Activated naive CD8-positive, alpha-beta T cell treated with anti-CD3 and anti-CD28 coated beads, Interleukin-2, amount 10 ng/mL, durations not matched to agents 7 days and 5 days (primary cell): ENCODE results near the gene SOX18. TPM values are rescaled to one million over a fixed set of nuclear protein-coding genes. Genes with fewer than 3 reads are reported as not detected.

ENCODE experiments used
- ATAC-seq: fragments of 150-1000 bp; cut with Tn5 transposase; one replicate; pipeline ENCODE4 v1.10.0; 2021; ENCODE audit warnings: low read depth, moderate library complexity
- POLR2A ChIA-PET: fragments of 350-600 bp; sonication (Branson Sonifier 250); formaldehyde crosslinking; loops from one replicate; lab custom pipeline; 2021; ENCODE audit warnings: antibody characterized with exemption; lab: Charles Lee
- DNase-seq: peaks from one replicate; pipeline ENCODE4 v3.0.0; 2021
- H3K27ac Mint-ChIP-seq: one replicate; pipeline ENCODE4 v1.8.0; 2022; ENCODE audit warnings: mild to moderate bottlenecking, mixed read lengths
- H3K27me3 Mint-ChIP-seq: one replicate; pipeline ENCODE4 v1.8.0; 2022; ENCODE audit warnings: mild to moderate bottlenecking, moderate library complexity, mixed read lengths
- H3K36me3 Mint-ChIP-seq: one replicate; pipeline ENCODE4 v1.8.0; 2021; ENCODE audit warnings: mild to moderate bottlenecking, mixed read lengths
- H3K4me1 Mint-ChIP-seq: one replicate; pipeline ENCODE4 v1.8.0; 2021; ENCODE audit warnings: mixed read lengths
- H3K4me3 Mint-ChIP-seq: one replicate; pipeline ENCODE4 v1.8.0; 2022; ENCODE audit warnings: mild to moderate bottlenecking, moderate library complexity, mixed read lengths
- H3K9me3 Mint-ChIP-seq: one replicate; pipeline ENCODE4 v1.8.0; 2021; ENCODE audit warnings: mixed read lengths
- microRNA-seq: library from miRNA; unstranded; fragments of <30 nt; microRNA quantifications from one replicate; pipeline ENCODE4 v1.2.0, GENCODE V29; 2022
- total RNA-seq, 2 experiments: library from RNA; stranded (reverse); gene quantifications; one replicate each; pipeline ENCODE4 v1.2.3, GENCODE V29; 2021

SOX18 gene
- total RNA-seq, 2 experiments from 2014 or later = 0.30 to 0.51 TPM

GRCh38 chr20:64005394-64005793 lies 44.0 kb downstream of the SOX18 start:
- Mint-ChIP-seq H3K4me3 (no peak overlapping the region), H3K9me3 (peaks cover 6% of the 10 kb centered on the region), H3K27me3 (no peaks in the 10 kb centered on the region), H3K4me1 (peaks cover 19% of the 10 kb centered on the region), H3K36me3 (peaks cover 49% of the 10 kb centered on the region), H3K27ac (no peak overlapping the region)
- POLR2A ChIA-PET = no interaction called here
- DNase-seq = no peak
- no peak for ATAC-seq

- H3K27ac Mint-ChIP-seq = no peak overlapping the region
- peaks cover 8% of the 10 kb centered on the region for H3K4me1 Mint-ChIP-seq
- H3K27me3 Mint-ChIP-seq = no peaks in the 10 kb centered on the region
- peaks cover 42% of the 10 kb centered on the region for H3K36me3 Mint-ChIP-seq
- peaks cover 4% of the 10 kb centered on the region for H3K9me3 Mint-ChIP-seq
- H3K4me3 Mint-ChIP-seq = no peak overlapping the region
- POLR2A ChIA-PET = no interaction called here
- DNase-seq (no peak), ATAC-seq (no peak)
These were observed 45.3 kb downstream of the SOX18 start for GRCh38 chr20:64003960-64004725.

- ATAC-seq = no peak
These were observed 47.8 kb downstream of the SOX18 start for GRCh38 chr20:64001607-64002011.

GRCh38 chr20:64000906-64001305 lies 48.5 kb downstream of the SOX18 start:
- H3K27ac Mint-ChIP-seq = peak overlapping the region; percentile 34
- H3K9me3 Mint-ChIP-seq = no peaks in the 10 kb centered on the region
- POLR2A ChIA-PET = no interaction called here
- no peak for ATAC-seq
- DNase-seq = no peak
- peaks cover 32% of the 10 kb centered on the region for H3K36me3 Mint-ChIP-seq
- no peaks in the 10 kb centered on the region for H3K4me1 Mint-ChIP-seq
- no peak overlapping the region for H3K4me3 Mint-ChIP-seq
- no peaks in the 10 kb centered on the region for H3K27me3 Mint-ChIP-seq

More at GRCh38 chr20:64001607-64002011, 47.8 kb downstream of the SOX18 start:
- no peaks in the 10 kb centered on the region for H3K4me1 Mint-ChIP-seq
- POLR2A ChIA-PET = interaction anchor here (0.7 to 0.8 kb wide), 2 partner anchors 9 to 464 kb away, joined by 4 to 6 read pairs; partner anchors contain the start of gene PTK6
- no peak for DNase-seq
- H3K9me3 Mint-ChIP-seq = no peaks in the 10 kb centered on the region
- H3K27me3 Mint-ChIP-seq = no peaks in the 10 kb centered on the region
- H3K36me3 Mint-ChIP-seq = peaks cover 31% of the 10 kb centered on the region
- no peak overlapping the region for H3K27ac Mint-ChIP-seq
- no peak overlapping the region for H3K4me3 Mint-ChIP-seq

Small RNAs within 50 kb of the gene (microRNA-seq; reads per million reads assigned to microRNA genes)
- gene MIR6813 = not detected

Other genes starting within 250 kb of the SOX18 start
- gene ZBTB46, start 218.4 kb downstream of the SOX18 start, total RNA-seq = under 1 TPM; 0.11 to 0.25 TPM
- gene ABHD16B, start 188.1 kb downstream of the SOX18 start, total RNA-seq = not detected
- 10 to 100 TPM; 37.9 to 39.5 TPM for gene TPD52L2, start 184.4 kb downstream of the SOX18 start, total RNA-seq
- 10 to 100 TPM; 48.3 to 49.2 TPM for gene DNAJC5, start 154.5 kb downstream of the SOX18 start, total RNA-seq
- gene UCKL1, start 93.2 kb downstream of the SOX18 start, total RNA-seq = 10 to 100 TPM; 45.0 to 48.4 TPM
- 10 to 100 TPM; 15.4 TPM for gene ZNF512B, start 79.7 kb downstream of the SOX18 start, total RNA-seq
- gene SAMD10, start 70.0 kb downstream of the SOX18 start, total RNA-seq = 10 to 100 TPM; 16.2 to 18.8 TPM
- 10 to 100 TPM; 76.7 to 78.4 TPM for gene PRPF6, start 68.5 kb downstream of the SOX18 start, total RNA-seq
- 1 to 10 TPM; 9.7 to 9.8 TPM for gene C20orf204, start 13.5 kb downstream of the SOX18 start, total RNA-seq
- gene TCEA2, start 13.6 kb upstream of the SOX18 start, total RNA-seq = 10 to 100 TPM; 65.3 to 74.9 TPM
- 100 to 1,000 TPM in 1 of 2 experiments, 10 to 100 TPM in 1; 95.1 to 106 TPM for gene RGS19, start 29.9 kb upstream of the SOX18 start, total RNA-seq
- 1 to 10 TPM; 1.8 to 2.6 TPM for gene OPRL1, start 30.4 kb upstream of the SOX18 start, total RNA-seq
- 1 to 10 TPM in 1 of 2 experiments, under 1 TPM in 1; 0.57 to 1.1 TPM for gene LKAAEAR1, start 34.8 kb upstream of the SOX18 start, total RNA-seq
- gene NPBWR2, start 57.9 kb upstream of the SOX18 start, total RNA-seq = not detected
- under 1 TPM in 1 of 2 experiments, not detected in 1; 0.06 TPM for gene MYT1, start 114.8 kb upstream of the SOX18 start, total RNA-seq
- gene PCMTD2, start 206.1 kb upstream of the SOX18 start, total RNA-seq = 10 to 100 TPM; 74.5 to 83.1 TPM